Activated CD4-positive, alpha-beta T cell treated with anti-CD3 and anti-CD28 coated beads, Interleukin-2, amount 50 U/mL, for 48 hours (primary cell): ENCODE measurements around the gene LRMDA.
"Not testable (repeated sequence)": the region's sequence is repeated elsewhere in the genome, so short reads cannot be mapped to it uniquely, and the experiment has no call there.

Source experiments
- DNase-seq, 2 experiments: peaks; one replicate each; pipeline ENCODE4 v3.0.0-alpha.2; 2020

LRMDA gene

GRCh38 chr10:75755528-75755927, 324.1 kb downstream of the LRMDA start:
- DNase-seq: no peak

DNA sequence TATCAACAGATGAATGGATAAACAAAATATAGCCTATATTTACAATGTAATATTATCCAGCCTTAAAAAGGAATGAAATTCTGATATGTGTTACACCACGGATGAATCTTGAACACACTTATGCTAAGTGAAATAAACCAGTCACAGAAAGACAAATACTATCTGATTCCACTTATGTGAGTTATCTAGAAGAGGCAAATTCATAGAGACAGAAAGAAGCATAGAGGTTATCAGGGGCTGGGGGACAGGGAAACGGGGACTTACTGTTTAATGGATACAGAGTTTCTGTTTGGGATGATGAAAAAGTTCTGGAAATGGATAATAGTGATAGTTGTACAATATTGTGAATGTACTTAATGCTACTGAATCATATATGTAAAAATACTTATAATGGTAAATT, 329.9 kb downstream of the LRMDA start:
- DNase-seq: no peak

- DNase-seq: no peak
Observed at GRCh38 chr10:75762431-75762802, 331.0 kb downstream of the LRMDA start.

DNA sequence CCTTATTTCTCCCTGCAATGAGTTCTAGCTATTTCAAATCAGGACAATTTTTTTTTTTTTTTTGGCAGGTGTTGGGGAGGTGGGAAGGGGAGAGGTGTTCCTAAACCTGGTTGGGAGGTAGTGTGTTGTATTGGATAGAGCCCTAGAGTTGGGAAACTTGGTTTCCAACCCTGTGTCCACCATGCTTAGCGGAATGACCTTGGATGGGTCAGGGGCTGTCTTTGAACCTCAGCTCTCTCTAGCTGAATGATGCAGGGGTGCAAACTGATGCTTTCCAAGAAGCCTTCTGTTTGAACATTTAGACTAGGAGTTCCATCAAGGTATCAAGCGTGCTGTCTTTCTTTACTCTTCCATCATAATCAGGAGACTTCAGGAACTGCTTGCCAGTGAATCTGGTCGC, 332.2 kb downstream of the LRMDA start:
- no peak for DNase-seq

DNA sequence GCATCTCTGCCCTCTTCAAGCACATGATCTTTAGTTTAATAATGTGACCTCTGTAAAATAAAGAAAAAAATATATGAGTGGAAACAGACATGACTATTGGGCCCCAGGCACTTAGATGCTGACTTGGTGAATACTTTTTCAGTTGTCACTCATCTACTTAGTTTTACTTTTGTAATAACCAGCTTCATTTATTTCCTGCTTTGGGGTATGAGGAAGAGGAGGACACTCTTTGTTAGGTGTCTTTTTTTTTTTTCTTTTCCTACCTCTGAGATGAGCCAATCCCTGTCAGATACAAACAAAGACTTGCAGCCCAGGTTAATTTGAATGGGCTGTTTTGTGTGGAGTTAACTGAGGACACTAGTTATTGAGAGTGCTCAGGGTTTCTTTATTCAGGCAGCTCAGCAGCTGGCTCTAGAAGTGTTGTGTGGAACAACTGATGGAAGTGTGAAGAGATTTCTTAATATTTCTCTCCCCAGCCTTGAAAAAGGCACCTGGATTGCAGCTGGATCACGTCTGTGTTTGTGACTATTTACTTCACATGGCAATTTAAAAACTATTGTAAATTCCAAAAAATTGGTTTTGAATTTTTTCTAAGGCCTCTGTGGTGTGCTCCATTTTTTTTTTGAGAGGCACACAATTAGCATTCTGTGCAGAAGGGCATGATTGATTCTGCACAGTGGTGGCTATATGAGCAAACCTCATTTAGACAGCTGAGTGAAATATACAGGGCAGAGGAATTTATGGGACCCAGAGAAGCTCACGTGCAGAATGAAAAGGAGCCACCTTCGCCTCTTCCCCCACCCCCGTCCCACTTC, 333.8 kb downstream of the LRMDA start:
- DNase-seq: no peak

DNA sequence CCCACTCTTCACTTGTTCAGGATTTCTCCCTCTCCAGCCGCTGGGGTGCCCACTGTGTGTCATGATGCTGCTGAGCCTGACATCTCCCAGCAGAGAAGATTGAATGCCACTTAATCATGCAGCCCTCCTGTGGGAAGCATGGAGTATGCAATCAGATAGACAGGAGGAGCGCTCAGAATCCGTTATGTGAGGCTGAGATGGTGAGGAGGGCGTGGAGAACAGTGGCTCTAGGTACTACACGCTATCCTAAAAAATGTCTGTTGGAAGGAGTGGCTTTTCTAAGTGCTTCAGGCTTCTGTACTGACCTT, 334.3 kb downstream of the LRMDA start:
- DNase-seq: no peak

- DNase-seq: no peak
Observed at GRCh38 chr10:75766106-75766505, 334.7 kb downstream of the LRMDA start.

GRCh38 chr10:75766752-75767151, 335.3 kb downstream of the LRMDA start:
- not testable (repeated sequence) for DNase-seq

GRCh38 chr10:75770626-75771081, 339.2 kb downstream of the LRMDA start:
- DNase-seq: no peak

DNA sequence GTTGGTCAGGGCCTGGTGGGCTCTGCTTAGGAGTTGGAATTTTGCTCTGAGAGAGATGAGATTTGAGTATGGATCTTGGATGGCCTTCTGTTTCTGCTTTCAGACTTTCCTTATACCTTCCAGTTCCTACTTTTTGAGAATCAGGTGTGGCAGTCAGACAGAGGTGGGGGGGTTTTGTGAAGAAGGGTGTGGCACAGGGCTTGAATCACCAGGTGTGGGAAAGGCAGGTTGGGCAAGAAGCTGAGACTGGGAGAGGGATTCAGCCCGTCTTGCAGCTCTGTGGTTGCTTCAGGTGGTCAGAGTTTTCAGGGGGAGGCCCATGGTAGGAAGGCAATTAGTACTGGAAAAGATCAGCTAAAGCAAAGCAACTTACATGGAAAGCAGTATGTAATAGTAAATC, 340.2 kb downstream of the LRMDA start:
- no peak for DNase-seq

DNA sequence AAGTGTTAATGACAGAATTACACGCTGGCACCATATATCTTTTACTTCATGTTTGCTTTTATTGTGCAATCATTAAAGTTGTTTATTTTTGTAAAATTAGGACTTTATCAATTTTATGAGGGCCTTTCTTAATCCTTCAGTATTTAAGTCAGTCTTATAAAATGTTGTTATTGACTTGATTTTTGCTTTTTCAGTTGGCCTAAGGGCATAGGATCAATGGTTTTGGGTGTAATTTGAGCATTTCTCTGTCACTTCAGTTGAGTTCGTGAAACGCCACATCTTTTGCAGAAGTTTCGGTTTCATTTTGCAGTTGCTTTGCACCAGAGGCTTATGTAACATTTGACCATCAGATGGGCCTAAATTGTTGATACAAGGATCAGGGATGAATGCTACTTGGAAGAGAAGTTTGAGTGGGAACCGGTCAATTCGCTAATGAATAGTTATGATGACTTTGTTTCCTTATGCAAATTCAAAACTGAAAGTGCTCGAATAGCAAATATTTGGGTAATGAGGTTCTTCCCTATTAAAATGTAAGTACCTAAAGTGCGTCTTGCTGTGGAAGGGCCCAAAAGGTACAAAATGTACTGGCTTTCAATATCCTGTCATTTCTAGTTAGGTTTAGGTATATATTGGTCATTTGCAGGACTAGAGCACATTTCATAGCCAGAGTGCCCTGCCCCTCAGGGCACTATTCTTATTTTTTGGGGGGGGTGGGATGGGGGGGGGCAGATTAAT, 340.9 kb downstream of the LRMDA start:
- DNase-seq: no peak

DNA sequence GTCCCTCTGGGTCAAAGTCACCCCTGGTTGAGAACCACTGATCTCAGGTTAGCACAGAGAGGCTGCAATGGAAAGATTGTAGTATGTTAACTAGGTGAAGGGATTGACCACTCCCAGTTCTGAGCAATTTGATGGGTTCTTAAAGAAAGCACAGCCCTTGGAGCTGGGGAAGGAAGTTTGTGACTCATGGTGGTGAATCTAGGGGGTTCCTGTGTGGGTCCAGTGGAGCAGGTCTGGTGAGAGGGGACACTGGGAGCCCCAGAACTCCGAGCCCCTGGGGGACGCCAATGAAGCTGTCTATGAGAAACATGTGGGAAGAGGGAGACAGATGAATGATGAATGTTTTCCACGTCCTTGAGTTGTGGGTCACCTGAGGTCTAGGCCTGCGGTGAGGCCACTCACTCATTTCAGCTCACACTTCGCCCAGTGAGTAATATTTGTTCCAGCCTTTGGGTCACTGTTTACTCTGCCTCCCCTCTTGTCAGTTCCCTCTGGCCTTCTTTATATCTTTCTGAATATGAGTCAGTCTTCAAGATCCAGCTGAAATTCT, 341.9 kb downstream of the LRMDA start:
- no peak for DNase-seq

- no peak for DNase-seq
Observed at GRCh38 chr10:75773813-75774782, 342.7 kb downstream of the LRMDA start.

DNA sequence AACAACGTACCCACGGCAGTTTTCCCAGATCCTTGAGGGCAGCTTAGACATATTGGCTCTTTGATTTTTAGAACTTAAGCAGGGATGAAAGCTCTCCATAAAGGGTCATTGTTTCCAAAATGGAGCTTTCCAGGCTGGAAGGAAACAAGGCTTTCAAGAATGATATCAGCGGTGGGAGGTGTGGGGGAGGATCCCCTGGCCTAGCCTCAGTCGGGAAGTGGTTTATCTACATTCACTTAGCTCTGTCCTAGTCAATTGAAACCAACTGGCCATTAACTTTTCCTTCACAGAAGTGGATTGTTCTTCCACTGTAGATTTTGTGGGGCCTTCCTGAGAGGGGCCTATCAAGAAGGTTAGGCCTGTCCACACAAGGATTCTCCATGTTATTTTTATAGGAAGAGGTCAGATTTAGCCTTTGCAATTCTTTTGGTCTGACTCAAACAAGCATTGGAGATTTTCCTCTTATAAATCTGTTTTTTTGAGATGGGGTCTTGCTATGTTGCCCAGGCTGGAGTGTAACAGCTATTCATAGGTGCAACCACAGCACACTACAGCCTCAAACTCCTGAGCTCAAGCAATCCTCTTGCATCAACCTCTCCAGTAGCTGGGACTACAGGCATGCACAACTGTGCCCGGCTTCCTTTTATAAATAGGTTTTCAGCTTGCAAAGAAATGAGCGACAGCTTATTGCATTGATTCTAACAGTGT, 343.5 kb downstream of the LRMDA start:
- no peak for DNase-seq

DNA sequence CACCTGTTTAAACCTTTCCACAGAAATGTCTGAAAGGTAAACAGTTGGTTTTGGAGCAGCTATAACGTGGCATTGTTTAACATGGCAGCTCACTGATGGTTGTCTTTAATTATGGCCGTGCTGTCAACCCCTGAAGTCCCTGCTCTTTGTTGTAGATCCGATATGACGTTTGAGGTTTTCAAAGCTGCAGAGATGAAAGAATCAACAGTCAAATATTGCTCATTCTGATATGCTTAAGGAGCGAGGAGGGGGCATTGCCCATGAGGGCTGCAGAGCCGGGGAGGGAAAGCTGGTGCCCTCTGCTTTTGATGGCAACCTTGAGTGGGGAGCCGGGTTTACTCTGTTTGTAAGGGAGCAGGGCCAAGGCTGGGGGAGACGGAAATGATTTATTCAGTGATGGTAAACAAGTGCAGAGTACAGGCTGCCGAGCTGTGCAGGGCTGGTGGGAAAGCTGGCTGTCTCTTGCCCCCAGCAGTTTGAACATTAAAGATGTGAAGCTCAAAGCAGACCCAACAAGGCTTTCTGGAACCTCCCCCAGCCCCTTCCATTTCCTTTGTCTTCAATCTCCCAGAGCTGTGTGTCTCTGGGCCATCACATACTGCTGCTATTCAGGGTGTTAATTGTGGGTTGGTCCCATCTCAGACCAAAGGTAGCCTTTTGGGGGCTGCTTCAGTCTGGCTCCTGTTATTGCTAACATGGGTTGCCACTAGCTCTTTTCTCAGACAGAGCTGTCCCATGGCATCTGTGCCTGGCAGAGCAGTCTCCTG, 345.5 kb downstream of the LRMDA start:
- DNase-seq: no peak

- no peak for DNase-seq
Observed at GRCh38 chr10:75778665-75779064, 347.2 kb downstream of the LRMDA start.

DNA sequence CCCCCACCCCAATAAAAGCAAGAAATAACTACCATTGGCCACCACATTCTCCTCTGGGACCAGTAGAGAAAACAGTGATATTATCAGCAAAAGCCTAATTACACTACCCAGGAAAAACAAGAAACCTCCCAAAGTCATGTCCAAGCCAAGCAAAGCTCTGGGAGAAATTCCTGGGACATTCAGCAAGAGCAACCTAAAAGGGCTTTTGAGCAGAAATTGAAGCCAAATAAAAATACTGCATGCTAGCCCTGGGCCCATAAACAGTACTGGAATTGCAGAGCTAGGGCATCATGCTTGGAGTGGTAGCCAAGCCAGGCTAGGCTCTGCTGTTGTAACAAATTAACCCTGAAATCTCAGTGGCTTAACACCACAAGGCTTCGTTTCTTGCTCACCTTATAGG, 347.9 kb downstream of the LRMDA start:
- DNase-seq: no peak

DNA sequence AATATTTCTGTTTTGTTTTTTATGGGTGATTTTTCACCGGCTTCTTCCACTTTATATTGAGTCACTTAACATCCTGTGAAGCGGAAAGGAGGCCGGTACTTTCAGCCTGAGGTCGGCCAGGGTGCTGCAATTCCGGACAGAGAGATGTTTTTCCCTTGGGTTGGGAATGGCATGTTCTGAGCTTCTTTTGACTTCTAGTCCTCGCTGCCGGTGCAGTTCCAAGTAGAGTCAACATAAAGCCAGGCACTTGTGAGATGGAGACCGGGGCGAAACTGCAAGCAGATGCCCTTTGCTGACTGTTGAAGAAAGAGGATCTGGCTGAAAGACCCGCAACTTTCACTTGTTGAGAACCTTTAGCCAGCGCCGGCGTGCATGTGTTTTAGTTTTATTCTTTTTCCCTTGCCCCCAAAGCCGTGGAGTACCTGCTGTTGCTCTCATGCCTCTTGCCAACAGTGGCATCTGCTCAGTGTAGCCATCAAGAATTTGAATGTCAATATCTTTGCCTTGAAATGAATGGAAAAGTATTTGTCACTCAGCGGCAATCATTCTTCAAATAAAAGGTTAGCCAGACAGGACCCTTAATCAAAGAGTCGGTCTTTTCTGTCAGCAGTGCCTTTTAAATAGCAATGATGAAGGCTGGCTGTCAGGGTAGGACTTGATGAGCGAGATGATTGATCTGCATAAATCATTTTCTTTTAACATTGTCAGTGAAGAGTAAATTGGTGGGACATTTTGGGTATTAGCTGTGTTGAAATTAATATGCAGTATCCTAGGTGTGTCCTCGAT, 351.2 kb downstream of the LRMDA start:
- DNase-seq: no peak

GRCh38 chr10:75788394-75789205, 357.2 kb downstream of the LRMDA start:
- DNase-seq: no peak

DNA sequence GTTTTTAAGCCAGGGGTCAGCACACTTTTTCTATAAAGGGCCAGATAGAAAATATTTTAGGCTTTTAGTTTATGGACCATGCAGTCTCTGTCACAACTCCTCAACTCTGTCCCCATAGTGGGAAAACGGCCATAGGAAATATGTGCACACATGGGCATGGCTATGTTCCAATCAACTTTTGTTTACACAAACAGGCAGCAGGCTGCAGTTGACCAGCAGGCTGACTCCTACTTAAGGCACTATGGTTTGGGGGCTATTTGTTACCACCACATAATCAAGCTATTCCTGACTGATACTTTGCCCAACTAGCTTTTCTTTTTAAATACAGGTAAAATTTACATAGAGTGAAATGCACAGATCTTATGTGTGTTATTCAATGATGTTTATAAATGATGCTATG, 362.4 kb downstream of the LRMDA start:
- no peak for DNase-seq
